ENCODE measurements around the gene PARP12.

The PARP12 gene

DNA sequence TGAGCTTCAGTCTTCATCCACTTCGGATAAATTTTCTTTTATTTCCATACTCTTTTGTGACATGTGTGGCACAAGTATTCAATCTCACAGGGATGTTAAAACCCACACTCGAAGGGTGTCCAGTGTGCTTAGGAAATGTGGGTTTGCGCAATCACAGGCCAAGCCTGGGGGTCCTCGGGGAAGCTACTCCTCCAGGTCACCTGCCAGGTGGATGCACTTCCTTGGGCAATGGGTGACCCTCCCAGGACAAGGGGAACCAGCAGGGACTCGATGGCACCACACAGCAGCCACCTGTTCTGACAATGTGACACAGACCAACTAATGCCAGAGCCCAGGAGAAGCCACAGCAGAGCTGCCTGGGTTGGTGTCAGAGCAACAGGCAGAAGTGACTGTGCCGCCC is 39.0 kb downstream of the PARP12 start:
- H3K9ac ChIP-seq (ENCODE audit: low read length): no peak overlapping the region
- H3K4ac ChIP-seq (ENCODE audit: low read depth, low read length): no peak overlapping the region
- no peak overlapping the region for H3K23ac ChIP-seq (ENCODE audit: low read length)

DNA sequence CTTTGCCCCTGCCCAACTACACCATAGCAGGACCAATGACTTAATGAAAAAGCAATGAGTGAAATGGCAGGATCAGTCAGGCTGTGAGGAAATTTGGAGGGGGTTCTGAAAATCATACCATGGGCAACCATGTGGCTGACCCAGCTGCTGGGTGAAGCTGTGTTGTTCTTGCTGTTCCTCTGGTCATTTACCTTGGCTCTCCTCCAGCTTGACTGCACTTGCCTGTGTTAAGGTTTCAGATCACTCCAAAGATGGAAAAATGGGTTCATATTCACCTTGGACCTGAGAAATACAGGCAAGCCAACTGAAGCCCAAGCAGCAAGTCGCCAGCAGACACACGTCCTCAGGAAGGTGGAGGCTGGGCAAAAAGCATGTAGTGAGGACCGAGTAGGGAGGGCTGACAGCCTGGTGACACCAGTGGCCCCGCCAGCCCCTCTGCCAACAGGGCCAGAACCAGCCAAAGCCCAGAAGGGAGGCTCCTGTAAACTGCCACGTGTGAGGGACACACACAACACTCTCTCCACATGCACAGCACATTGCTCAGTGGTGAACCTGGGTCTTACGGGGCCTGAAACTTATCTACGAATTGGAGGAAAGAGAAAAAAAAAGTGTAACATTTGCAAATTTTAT is 40.1 kb downstream of the PARP12 start:
- no CpG with 5 or more reads among the region's 7 CpGs for WGBS (ENCODE audit: extremely low coverage, insufficient coverage, insufficient read length)
- no peak overlapping the region for H3K9ac ChIP-seq (ENCODE audit: low read length)

More for the DNA sequence above, 39.0 kb downstream of the PARP12 start:
- Histone ChIP-seq H3K18ac (ENCODE audit: low read length) (no peak overlapping the region), H2BK5ac (ENCODE audit: low read depth, low read length, poor library complexity) (no peak overlapping the region), H4K91ac (ENCODE audit: low read depth, low read length) (no peak overlapping the region), H3K36me3 (ENCODE audit: control insufficient read depth in 1 of 2, insufficient read depth in 2 of 2, low read length in 2 of 2) (no peaks in the 10 kb centered on the region), H4K12ac (ENCODE audit: low read depth, low read length) (no peak overlapping the region), H3K9me3 (ENCODE audit: insufficient read depth, low read depth, low read length) (no peaks in the 10 kb centered on the region), H3K27ac (ENCODE audit: low read depth, low read length) (no peak overlapping the region), H3K79me2 (ENCODE audit: control insufficient read depth, insufficient read depth, low read length, poor library complexity) (no peaks in the 10 kb centered on the region), H3K4me1 (ENCODE audit: control insufficient read depth in 1 of 2, insufficient read depth in 2 of 2, low read length in 2 of 2) (no peaks in the 10 kb centered on the region), H2BK120ac (ENCODE audit: insufficient read depth, low read length, poor library complexity) (no peak overlapping the region), H2AK5ac (ENCODE audit: low read length) (no peak overlapping the region), H3K4me3 (ENCODE audit: low read depth, low read length) (no peak overlapping the region), H2BK12ac (ENCODE audit: low read length) (no peak overlapping the region), H3K14ac (ENCODE audit: low read length) (no peak overlapping the region), H3K27me3 (ENCODE audit: insufficient read depth, low read length) (no peaks in the 10 kb centered on the region), H3K4me2 (ENCODE audit: low read length) (no peak overlapping the region), H3K79me1 (ENCODE audit: low read length) (no peaks in the 10 kb centered on the region), H4K8ac (ENCODE audit: low read depth, low read length) (no peak overlapping the region), H2AFZ (ENCODE audit: insufficient read depth, low read length, poor library complexity) (no peak overlapping the region)
- WGBS (ENCODE audit: extremely low coverage, insufficient coverage, insufficient read length): no CpG with 5 or more reads among the region's 6 CpGs
- DNase-seq: no peak

DNA sequence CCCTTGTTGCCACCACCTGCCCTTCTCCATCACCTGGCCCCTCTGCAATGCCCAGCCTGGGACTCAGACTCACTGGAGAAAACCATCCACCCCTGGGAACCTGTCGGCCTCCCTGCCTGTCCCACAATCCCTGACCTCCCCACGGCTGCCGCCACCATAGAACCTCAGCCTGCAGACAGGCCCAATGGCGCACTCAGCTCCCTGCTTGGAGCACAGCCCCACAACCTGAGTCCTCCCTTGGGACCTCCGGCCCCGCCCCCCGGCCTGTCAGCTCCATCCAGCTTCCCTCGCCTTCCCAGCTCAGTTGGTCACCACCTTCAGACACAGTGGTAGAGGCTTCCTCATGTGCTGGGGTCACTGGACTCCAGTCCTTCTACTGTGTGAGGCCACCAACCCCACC is 41.1 kb downstream of the PARP12 start:
- no CpG with 5 or more reads among the region's 8 CpGs for WGBS (ENCODE audit: extremely low coverage, insufficient coverage, insufficient read length)

More for the DNA sequence above, 40.1 kb downstream of the PARP12 start:
- no peak overlapping the region for H4K91ac ChIP-seq (ENCODE audit: low read depth, low read length)
- no peak overlapping the region for H2AK5ac ChIP-seq (ENCODE audit: low read length)
- no peak overlapping the region for H2BK12ac ChIP-seq (ENCODE audit: low read length)
- H4K12ac ChIP-seq (ENCODE audit: low read depth, low read length): no peak overlapping the region
- no peaks in the 10 kb centered on the region for H3K4me1 ChIP-seq (ENCODE audit: control insufficient read depth in 1 of 2, insufficient read depth in 2 of 2, low read length in 2 of 2)
- H3K36me3 ChIP-seq (ENCODE audit: control insufficient read depth in 1 of 2, insufficient read depth in 2 of 2, low read length in 2 of 2): no peaks in the 10 kb centered on the region
- H3K18ac ChIP-seq (ENCODE audit: low read length): no peak overlapping the region
- no peak overlapping the region for H2BK120ac ChIP-seq (ENCODE audit: insufficient read depth, low read length, poor library complexity)
- no peaks in the 10 kb centered on the region for H3K9me3 ChIP-seq (ENCODE audit: insufficient read depth, low read depth, low read length)
- no peak overlapping the region for H3K14ac ChIP-seq (ENCODE audit: low read length)
- no peak for DNase-seq
- H3K79me2 ChIP-seq (ENCODE audit: control insufficient read depth, insufficient read depth, low read length, poor library complexity): no peaks in the 10 kb centered on the region
- no peak overlapping the region for H3K4ac ChIP-seq (ENCODE audit: low read depth, low read length)
- H2BK5ac ChIP-seq (ENCODE audit: low read depth, low read length, poor library complexity): no peak overlapping the region
- no peak overlapping the region for H3K4me3 ChIP-seq (ENCODE audit: low read depth, low read length)
- H3K79me1 ChIP-seq (ENCODE audit: low read length): no peaks in the 10 kb centered on the region
- H3K4me2 ChIP-seq (ENCODE audit: low read length): no peak overlapping the region
- no peaks in the 10 kb centered on the region for H3K27me3 ChIP-seq (ENCODE audit: insufficient read depth, low read length)
- H3K27ac ChIP-seq (ENCODE audit: low read depth, low read length): no peak overlapping the region
- H2AFZ ChIP-seq (ENCODE audit: insufficient read depth, low read length, poor library complexity): no peak overlapping the region
- H3K23ac ChIP-seq (ENCODE audit: low read length): no peak overlapping the region
- H4K8ac ChIP-seq (ENCODE audit: low read depth, low read length): no peak overlapping the region

DNA sequence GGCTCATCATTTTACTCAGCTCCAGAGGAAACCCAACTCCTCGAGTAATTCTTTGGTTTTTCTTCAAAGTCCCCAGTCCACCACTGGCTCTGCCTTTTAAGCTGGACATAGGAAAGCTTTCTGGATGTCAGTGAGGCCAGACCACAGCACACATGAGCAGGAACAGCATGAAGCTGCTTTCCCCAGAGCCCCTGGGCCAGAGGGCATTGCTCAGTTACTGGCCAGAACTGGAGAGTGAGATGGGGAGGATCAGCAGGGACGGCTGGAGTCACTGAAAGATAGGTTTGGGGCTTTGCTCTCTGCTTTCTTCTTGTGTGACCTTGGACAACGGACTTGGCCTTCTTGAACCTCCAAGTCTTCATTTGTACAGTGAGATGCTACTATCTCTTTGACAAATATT is 43.1 kb downstream of the PARP12 start:
- no CpG with 5 or more reads among the region's 3 CpGs for WGBS (ENCODE audit: extremely low coverage, insufficient coverage, insufficient read length)
- Histone ChIP-seq H2AK5ac (ENCODE audit: low read length) (no peak overlapping the region), H3K4me1 (ENCODE audit: control insufficient read depth in 1 of 2, insufficient read depth in 2 of 2, low read length in 2 of 2) (no peaks in the 10 kb centered on the region)

More for the DNA sequence above, 41.1 kb downstream of the PARP12 start:
- Histone ChIP-seq H2BK12ac (ENCODE audit: low read length) (no peak overlapping the region), H3K9ac (ENCODE audit: low read length) (no peak overlapping the region), H3K9me3 (ENCODE audit: insufficient read depth, low read depth, low read length) (no peaks in the 10 kb centered on the region), H3K79me2 (ENCODE audit: control insufficient read depth, insufficient read depth, low read length, poor library complexity) (no peaks in the 10 kb centered on the region), H3K14ac (ENCODE audit: low read length) (no peak overlapping the region), H3K4me1 (ENCODE audit: control insufficient read depth in 1 of 2, insufficient read depth in 2 of 2, low read length in 2 of 2) (no peaks in the 10 kb centered on the region), H3K4ac (ENCODE audit: low read depth, low read length) (no peak overlapping the region), H4K8ac (ENCODE audit: low read depth, low read length) (no peak overlapping the region), H3K18ac (ENCODE audit: low read length) (no peak overlapping the region), H2BK120ac (ENCODE audit: insufficient read depth, low read length, poor library complexity) (no peak overlapping the region), H3K4me3 (ENCODE audit: low read depth, low read length) (no peak overlapping the region), H3K79me1 (ENCODE audit: low read length) (no peaks in the 10 kb centered on the region), H3K23ac (ENCODE audit: low read length) (no peak overlapping the region), H2AK5ac (ENCODE audit: low read length) (no peak overlapping the region), H3K27ac (ENCODE audit: low read depth, low read length) (no peak overlapping the region), H2AFZ (ENCODE audit: insufficient read depth, low read length, poor library complexity) (no peak overlapping the region), H3K27me3 (ENCODE audit: insufficient read depth, low read length) (no peaks in the 10 kb centered on the region), H4K91ac (ENCODE audit: low read depth, low read length) (no peak overlapping the region), H2BK5ac (ENCODE audit: low read depth, low read length, poor library complexity) (no peak overlapping the region), H3K4me2 (ENCODE audit: low read length) (no peak overlapping the region), H4K12ac (ENCODE audit: low read depth, low read length) (no peak overlapping the region), H3K36me3 (ENCODE audit: control insufficient read depth in 1 of 2, insufficient read depth in 2 of 2, low read length in 2 of 2) (no peaks in the 10 kb centered on the region)
- DNase-seq: no peak

More for the DNA sequence above, 43.1 kb downstream of the PARP12 start:
- Histone ChIP-seq H2AFZ (ENCODE audit: insufficient read depth, low read length, poor library complexity) (no peak overlapping the region), H3K14ac (ENCODE audit: low read length) (no peak overlapping the region), H3K79me2 (ENCODE audit: control insufficient read depth, insufficient read depth, low read length, poor library complexity) (no peaks in the 10 kb centered on the region), H3K4me2 (ENCODE audit: low read length) (no peak overlapping the region), H3K18ac (ENCODE audit: low read length) (no peak overlapping the region), H4K12ac (ENCODE audit: low read depth, low read length) (no peak overlapping the region), H3K9ac (ENCODE audit: low read length) (no peak overlapping the region), H2BK12ac (ENCODE audit: low read length) (no peak overlapping the region), H4K8ac (ENCODE audit: low read depth, low read length) (no peak overlapping the region), H3K9me3 (ENCODE audit: insufficient read depth, low read depth, low read length) (no peaks in the 10 kb centered on the region), H3K79me1 (ENCODE audit: low read length) (no peaks in the 10 kb centered on the region), H2BK120ac (ENCODE audit: insufficient read depth, low read length, poor library complexity) (no peak overlapping the region), H3K36me3 (ENCODE audit: control insufficient read depth in 1 of 2, insufficient read depth in 2 of 2, low read length in 2 of 2) (no peaks in the 10 kb centered on the region), H3K27me3 (ENCODE audit: insufficient read depth, low read length) (no peaks in the 10 kb centered on the region), H4K91ac (ENCODE audit: low read depth, low read length) (no peak overlapping the region), H3K27ac (ENCODE audit: low read depth, low read length) (no peak overlapping the region), H3K23ac (ENCODE audit: low read length) (no peak overlapping the region), H3K4me3 (ENCODE audit: low read depth, low read length) (no peak overlapping the region), H2BK5ac (ENCODE audit: low read depth, low read length, poor library complexity) (no peak overlapping the region), H3K4ac (ENCODE audit: low read depth, low read length) (no peak overlapping the region)
- no peak for DNase-seq

Data from trophoblast cell (in vitro differentiated cells and primary cell).